HG03045 (cell line): ENCODE results near the gene CCDC57.
"Not testable (repeated sequence)": the region's sequence is repeated elsewhere in the genome, so short reads cannot be mapped to it uniquely, and the experiment has no call there.

ENCODE experiments used
- ATAC-seq: cut with Tn5 transposase; IDR thresholded peaks from one replicate; pipeline ENCODE4 v1.9.1; 2021; ENCODE audit warnings: mild to moderate bottlenecking, moderate library complexity; ENCODE audit not compliant: unreplicated experiment

CCDC57 gene

GRCh38 chr17:82205720-82206508 is 6.7 kb downstream of the CCDC57 start:
- no peak for ATAC-seq

DNA sequence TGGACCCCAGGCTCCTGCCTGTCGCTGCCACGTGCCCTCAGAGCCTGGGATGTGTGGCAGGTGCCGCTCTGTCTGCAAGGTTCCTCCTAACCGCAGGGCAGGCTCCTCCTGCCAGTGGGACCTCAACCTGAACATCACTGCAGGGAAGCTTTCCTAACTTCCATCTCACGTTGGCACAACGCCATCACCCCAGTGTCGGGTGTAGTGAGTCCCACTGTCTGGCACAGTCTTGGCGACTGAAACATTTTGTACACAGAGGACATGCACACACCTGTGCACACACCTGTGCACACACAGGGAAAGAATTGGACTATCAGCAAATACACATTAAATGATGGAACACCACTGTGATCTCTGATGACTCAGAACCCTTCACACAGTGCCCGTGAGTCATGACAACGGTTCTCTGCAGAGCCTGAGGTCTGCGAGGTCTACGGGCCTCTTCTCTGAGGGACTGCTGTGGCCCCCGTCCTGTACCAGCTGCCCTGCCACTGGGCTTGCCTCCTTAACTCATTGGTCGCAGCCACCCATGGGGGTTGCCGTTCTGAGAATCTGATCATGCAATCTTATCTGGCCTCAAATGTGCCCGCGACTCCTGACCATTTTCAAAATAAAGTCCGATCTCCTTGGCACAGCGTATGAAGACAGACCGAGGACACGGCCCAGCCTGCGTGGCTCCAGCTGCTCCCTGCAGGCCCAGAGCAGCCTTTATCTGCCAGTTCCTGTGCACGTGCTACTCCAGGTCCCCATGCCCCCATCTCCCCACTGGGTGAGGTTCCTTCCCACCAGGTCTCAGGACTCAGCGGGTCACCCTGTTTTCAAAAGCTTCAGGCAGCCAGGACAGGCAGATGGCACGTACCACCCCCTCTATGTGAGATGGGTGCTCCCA is 7.6 kb downstream of the CCDC57 start:
- no peak for ATAC-seq

DNA sequence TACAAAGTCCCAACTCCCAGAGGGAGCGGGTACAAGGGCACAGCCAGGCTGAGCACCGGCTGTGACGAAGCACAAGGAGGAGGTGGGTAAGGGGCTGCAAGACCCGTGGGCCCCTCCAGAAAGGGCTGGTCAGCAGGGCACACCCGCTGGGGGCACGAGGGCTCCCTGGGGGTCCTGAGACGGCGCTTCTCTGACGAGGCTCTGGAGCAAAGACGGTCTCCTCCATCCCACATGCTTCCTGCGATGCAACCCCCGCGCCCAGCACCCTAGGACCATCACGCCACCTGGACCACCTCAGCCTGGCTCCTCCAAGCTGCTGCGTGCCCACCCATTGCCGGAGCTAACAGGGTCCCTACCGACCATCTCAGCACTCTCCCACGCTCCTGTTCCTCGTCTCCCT is 8.7 kb downstream of the CCDC57 start:
- ATAC-seq, result no peak

DNA sequence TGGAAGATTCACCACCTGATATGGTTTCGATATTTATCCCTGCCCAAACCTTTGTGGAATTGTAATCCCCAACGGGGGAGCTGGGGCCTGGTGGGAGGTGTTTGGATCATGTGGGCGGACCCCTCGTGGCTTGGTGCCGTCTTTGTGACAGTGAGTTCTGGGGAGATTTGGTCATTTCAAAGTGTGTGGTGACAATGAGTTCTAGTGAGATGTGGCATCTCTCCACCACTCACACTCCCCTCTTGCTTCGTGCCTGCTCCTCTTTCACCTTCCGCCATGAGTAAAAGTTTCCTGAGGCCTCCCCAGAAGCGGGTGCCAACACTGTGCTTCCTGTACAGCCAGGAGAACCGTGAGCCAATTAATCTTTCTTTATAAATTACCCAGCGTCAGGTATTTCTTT is 9.7 kb downstream of the CCDC57 start:
- no peak for ATAC-seq

- ATAC-seq, result no peak
These were observed 11.1 kb downstream of the CCDC57 start for GRCh38 chr17:82201498-82201910.

DNA sequence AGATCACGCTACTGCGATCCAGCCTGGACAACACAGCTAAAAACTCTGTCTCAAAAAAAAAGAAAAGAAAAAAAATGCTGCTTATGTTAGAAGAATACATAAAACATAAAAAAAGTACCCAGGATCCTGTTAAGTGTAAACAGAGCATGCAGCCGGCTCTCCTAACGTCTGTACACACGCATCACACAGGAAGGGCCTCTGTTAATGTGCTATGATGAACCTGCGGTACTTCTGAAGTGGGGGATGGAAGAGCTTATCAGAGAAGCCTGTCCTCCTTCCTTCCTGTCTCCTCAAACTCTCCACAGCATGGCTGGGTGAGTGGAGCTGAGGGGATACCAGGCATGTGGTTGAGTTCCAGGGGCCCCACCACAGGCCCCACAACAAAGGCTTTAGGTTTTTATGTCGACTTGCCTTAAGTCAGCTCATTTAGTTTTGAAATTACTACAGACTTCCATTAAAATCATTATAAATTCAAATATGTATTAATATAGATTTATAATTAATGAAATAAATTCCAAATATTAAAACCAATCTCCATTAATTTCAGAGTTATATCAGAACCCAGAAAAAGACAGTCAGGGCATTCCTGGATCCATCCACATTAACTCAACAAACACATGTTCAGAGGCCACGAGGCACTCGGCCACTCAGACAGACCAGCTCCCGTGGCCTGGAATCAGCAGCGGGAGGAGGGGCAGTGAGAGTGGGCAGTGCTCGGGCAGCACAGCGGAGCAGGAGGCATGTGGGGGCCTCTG is 11.7 kb downstream of the CCDC57 start:
- no peak for ATAC-seq

- ATAC-seq, result no peak
These were observed 12.5 kb downstream of the CCDC57 start for GRCh38 chr17:82200135-82200534.

- no peak for ATAC-seq
These were observed 13.1 kb downstream of the CCDC57 start for GRCh38 chr17:82199496-82199895.

GRCh38 chr17:82198092-82198491 is 14.6 kb downstream of the CCDC57 start:
- ATAC-seq, result no peak

GRCh38 chr17:82195675-82196672 is 16.7 kb downstream of the CCDC57 start:
- ATAC-seq, result no peak

DNA sequence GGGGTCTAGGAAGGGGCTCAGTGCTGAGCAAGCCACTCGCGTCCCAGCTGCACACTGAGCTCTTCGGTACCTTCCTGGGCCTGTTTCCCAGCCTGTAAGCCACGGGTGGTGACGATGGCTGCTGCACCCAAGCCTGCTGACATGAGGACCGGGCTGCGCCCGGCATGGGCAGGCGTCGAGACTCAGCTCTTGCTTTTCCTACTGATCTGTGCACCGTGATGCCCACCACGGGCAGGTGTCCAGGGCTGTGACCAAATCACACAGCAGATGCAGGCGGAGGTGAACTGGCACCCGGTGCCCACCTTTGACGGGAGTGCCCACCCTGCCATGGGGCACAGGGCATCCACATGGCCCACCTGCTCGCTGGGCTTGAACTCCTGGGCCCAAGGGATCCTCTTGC is 17.9 kb downstream of the CCDC57 start:
- ATAC-seq, result no peak

- ATAC-seq, result no peak
These were observed 19.0 kb downstream of the CCDC57 start for GRCh38 chr17:82193520-82194220.

- ATAC-seq, result not testable (repeated sequence)
These were observed 19.6 kb downstream of the CCDC57 start for GRCh38 chr17:82193050-82193449.

DNA sequence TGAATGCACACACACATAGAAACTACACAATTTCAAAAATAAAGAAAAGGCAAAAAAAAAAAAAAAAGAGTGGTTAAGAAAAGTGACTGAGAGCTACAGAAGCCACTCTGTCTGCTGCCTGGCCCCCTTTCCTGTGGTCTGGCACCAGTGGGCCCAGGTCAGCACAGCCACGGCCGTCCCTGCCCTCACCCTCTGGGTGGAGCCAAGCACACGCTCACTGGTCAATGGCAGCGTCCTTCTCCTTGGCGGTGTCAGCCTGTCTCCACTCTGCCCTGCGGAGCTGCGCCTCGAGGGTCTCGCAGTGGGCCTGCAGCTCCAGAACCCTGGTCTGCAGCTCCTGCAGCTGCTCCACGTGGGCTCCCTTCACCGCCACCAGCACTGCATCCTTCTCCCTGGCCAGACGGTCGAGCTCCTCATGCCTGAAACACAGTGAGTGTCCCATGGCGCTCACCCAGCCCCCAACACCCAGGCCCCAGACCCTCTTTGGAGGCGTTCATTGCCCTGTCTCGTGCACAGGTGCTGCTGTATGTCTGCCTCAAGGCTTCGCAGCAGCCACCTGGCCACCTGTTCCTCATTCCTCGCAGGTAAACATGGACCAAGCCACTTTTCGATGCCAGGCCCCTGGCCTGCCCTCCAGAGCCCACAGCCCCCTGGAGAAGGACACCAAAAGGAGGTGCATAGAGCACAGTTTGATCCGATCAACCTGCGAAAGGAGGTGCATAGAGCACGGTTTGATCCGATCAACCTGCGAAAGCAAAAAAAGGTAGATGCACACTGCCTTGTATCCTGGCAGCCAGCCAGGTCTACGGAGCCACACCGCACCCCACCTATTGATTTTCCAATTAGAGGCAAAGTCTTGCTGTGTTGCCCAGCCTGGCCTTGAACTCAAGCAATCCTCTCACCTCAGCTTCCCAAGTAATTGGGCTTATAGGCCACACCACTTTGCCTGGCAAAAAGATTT is 24.4 kb downstream of the CCDC57 start:
- no peak for ATAC-seq

DNA sequence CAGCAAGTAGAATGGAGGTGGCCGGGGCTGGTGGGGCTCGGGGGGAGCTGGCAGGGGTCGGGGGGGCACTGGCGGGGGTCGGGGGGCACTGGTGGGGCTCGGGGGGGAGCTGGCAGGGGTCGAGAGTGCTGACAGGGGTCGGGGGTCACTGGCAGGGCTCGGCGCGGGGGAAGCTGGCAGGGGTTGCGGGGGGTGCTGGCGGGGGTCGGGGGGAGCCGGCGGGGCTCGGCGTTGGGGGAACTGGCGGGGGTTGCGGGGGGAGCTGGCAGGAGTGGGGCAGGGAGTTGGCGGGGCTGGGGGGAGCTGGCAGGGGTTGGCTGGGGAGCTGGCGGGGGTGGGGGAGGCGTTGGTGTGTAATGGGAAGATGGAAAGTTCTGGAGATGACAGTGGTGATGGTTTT is 25.1 kb downstream of the CCDC57 start:
- no peak for ATAC-seq

DNA sequence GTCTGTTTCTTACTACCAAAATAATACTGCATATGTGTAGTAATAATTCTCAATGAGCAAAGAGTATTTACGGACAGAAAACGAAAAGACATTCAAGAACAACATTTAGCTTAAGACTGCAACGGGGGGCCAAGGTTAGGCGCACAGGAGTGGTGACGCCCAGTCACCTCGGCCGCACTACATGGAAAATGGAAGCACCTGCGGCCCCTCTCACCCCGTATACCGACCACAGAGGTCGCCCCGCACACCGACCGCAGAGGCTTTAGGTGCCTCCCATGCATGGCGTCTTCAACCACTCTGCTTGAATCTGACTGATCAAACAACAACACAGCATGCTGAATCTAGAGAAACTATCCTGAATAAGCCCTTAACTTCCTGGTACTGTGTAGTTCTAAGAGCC is 26.4 kb downstream of the CCDC57 start:
- no peak for ATAC-seq

DNA sequence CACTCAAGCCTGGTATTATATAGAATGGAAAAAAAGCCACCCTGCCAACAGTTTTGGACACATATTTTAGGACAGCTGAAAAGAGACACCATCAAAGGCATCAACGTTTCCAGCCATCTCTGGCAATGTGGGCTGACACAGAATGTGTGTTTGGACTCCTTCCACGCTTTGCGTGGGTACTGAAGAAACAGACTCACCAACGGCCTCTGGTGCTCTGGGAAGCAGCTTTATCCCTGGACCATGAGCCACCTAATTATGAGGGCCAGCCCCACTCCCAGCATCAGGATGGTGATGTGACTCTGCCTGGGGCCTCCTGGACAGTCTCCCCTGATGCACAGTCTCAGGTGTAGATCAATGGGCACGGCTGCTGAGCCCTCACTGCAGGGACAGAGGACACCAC is 27.9 kb downstream of the CCDC57 start:
- no peak for ATAC-seq

- no peak for ATAC-seq
These were observed 31.7 kb downstream of the CCDC57 start for GRCh38 chr17:82180776-82181528.
